Measurements from ENCODE around the gene SLC26A1. TPM values are rescaled to one million over a fixed set of nuclear protein-coding genes. Genes with fewer than 3 reads are reported as not detected.
A peak's percentile ranks its signal among the peaks of the same experiment; 100 is the strongest.

The SLC26A1 gene
- total and polyA plus RNA-seq, 3 experiments from 2014 or later, result 1.1 TPM; not detected in 2

GRCh38 chr4:1006856-1007255, 13.7 kb upstream of the SLC26A1 start:
- H3K4me1 Mint-ChIP-seq, result peaks cover 14 to 16% (median 15%) of the 10 kb centered on the region in 3 donors
- ChIA-PET CTCF (interaction anchor here (1.4 kb wide), 1 partner anchor 20 kb away, joined by 4 read pairs; no protein-coding TSS in a partner anchor), POLR2A (no interaction called here)
- no peak overlapping the region for H3K4me3 ChIP-seq (ENCODE audit: low read length)
- peaks cover 10% of the 10 kb centered on the region for H3K4me1 ChIP-seq (ENCODE audit: insufficient read depth, low read length)
- no peak overlapping the region for H3K27ac ChIP-seq (ENCODE audit: low read depth, low read length)
- no peaks in the 10 kb centered on the region for H3K9me3 ChIP-seq (ENCODE audit: low read length)
- no peak for DNase-seq
- peaks cover 0 to 6% (median 0%) of the 10 kb centered on the region in 5 donors for H3K9me3 Mint-ChIP-seq
- peaks cover 0 to 4% (median 0%) of the 10 kb centered on the region in 3 donors for H3K36me3 Mint-ChIP-seq
- H3K36me3 ChIP-seq (ENCODE audit: insufficient read depth, low read length), result no peaks in the 10 kb centered on the region
- H3K27me3 Mint-ChIP-seq, result peaks cover 29 to 49% of the 10 kb centered on the region in 2 donors
- peaks cover 16% of the 10 kb centered on the region for H3K27me3 ChIP-seq (ENCODE audit: insufficient read depth, low read length, poor library complexity, severe bottlenecking)
- H3K4me3 Mint-ChIP-seq, result no peak overlapping the region
- H3K27ac Mint-ChIP-seq, result peak overlapping the region in 1 of 8 donors; percentile 36

GRCh38 chr4:1004557-1005485, 11.6 kb upstream of the SLC26A1 start:
- Histone ChIP-seq H3K9me3 (ENCODE audit: low read length) (no peaks in the 10 kb centered on the region), H3K27ac (ENCODE audit: low read depth, low read length) (no peak overlapping the region), H3K4me1 (ENCODE audit: insufficient read depth, low read length) (peaks cover 10% of the 10 kb centered on the region), H3K4me3 (ENCODE audit: low read length) (no peak overlapping the region), H3K36me3 (ENCODE audit: insufficient read depth, low read length) (no peaks in the 10 kb centered on the region), H3K27me3 (ENCODE audit: insufficient read depth, low read length, poor library complexity, severe bottlenecking) (peaks cover 19% of the 10 kb centered on the region)
- POLR2A ChIA-PET, result no interaction called here
- Mint-ChIP-seq H3K27ac (no peak overlapping the region), H3K36me3 (no peaks in the 10 kb centered on the region), H3K4me3 (no peak overlapping the region), H3K9me3 (peaks cover 0 to 6% (median 0%) of the 10 kb centered on the region in 5 donors), H3K4me1 (peaks cover 8 to 10% (median 9%) of the 10 kb centered on the region in 3 donors), H3K27me3 (peaks cover 29 to 55% of the 10 kb centered on the region in 2 donors)
- no peak for DNase-seq
- CTCF ChIA-PET, result no interaction called here

- H3K9me3 Mint-ChIP-seq, result peaks cover 0 to 6% (median 0%) of the 10 kb centered on the region in 5 donors
- ChIA-PET CTCF (no interaction called here), POLR2A (no interaction called here)
- no peak overlapping the region for H3K27ac ChIP-seq (ENCODE audit: low read depth, low read length)
- H3K4me1 ChIP-seq (ENCODE audit: insufficient read depth, low read length), result peaks cover 8% of the 10 kb centered on the region
- peaks cover 31 to 58% of the 10 kb centered on the region in 2 donors for H3K27me3 Mint-ChIP-seq
- no peak overlapping the region for H3K4me3 ChIP-seq (ENCODE audit: low read length)
- no peak for DNase-seq
- peak overlapping the region in 1 of 7 donors; percentile 74 for H3K4me3 Mint-ChIP-seq
- H3K4me1 Mint-ChIP-seq, result peaks cover 7 to 8% (median 8%) of the 10 kb centered on the region in 3 donors
- no peak overlapping the region for H3K27ac Mint-ChIP-seq
- H3K36me3 Mint-ChIP-seq, result no peaks in the 10 kb centered on the region
- no peaks in the 10 kb centered on the region for H3K9me3 ChIP-seq (ENCODE audit: low read length)
- no peaks in the 10 kb centered on the region for H3K36me3 ChIP-seq (ENCODE audit: insufficient read depth, low read length)
- H3K27me3 ChIP-seq (ENCODE audit: insufficient read depth, low read length, poor library complexity, severe bottlenecking), result peaks cover 19% of the 10 kb centered on the region
Measured at GRCh38 chr4:1004071-1004418, 10.8 kb upstream of the SLC26A1 start.

GRCh38 chr4:1003271-1004070, 10.3 kb upstream of the SLC26A1 start:
- POLR2A ChIA-PET, result no interaction called here
- H3K4me1 Mint-ChIP-seq, result peaks cover 1 to 3% (median 2%) of the 10 kb centered on the region in 3 donors
- no peaks in the 10 kb centered on the region for H3K36me3 Mint-ChIP-seq
- peaks cover 2% of the 10 kb centered on the region for H3K4me1 ChIP-seq (ENCODE audit: insufficient read depth, low read length)
- CTCF ChIA-PET, result no interaction called here
- H3K4me3 ChIP-seq (ENCODE audit: low read length), result no peak overlapping the region
- H3K9me3 Mint-ChIP-seq, result peaks cover 0 to 6% (median 0%) of the 10 kb centered on the region in 5 donors
- no peak overlapping the region for H3K27ac ChIP-seq (ENCODE audit: low read depth, low read length)
- H3K36me3 ChIP-seq (ENCODE audit: insufficient read depth, low read length), result no peaks in the 10 kb centered on the region
- DNase-seq, result no peak
- peaks cover 28 to 54% of the 10 kb centered on the region in 2 donors for H3K27me3 Mint-ChIP-seq
- H3K27me3 ChIP-seq (ENCODE audit: insufficient read depth, low read length, poor library complexity, severe bottlenecking), result peaks cover 17% of the 10 kb centered on the region
- H3K4me3 Mint-ChIP-seq, result peak overlapping the region in 1 of 7 donors; percentile 74
- H3K9me3 ChIP-seq (ENCODE audit: low read length), result no peaks in the 10 kb centered on the region
- H3K27ac Mint-ChIP-seq, result no peak overlapping the region

GRCh38 chr4:1002631-1003251, 9.5 kb upstream of the SLC26A1 start:
- Mint-ChIP-seq H3K4me1 (peaks cover 0 to 9% (median 1%) of the 10 kb centered on the region in 3 donors), H3K4me3 (no peak overlapping the region), H3K27me3 (peaks cover 30 to 54% of the 10 kb centered on the region in 2 donors), H3K36me3 (no peaks in the 10 kb centered on the region), H3K9me3 (peaks cover 0 to 6% (median 0%) of the 10 kb centered on the region in 5 donors), H3K27ac (no peak overlapping the region)
- no peaks in the 10 kb centered on the region for H3K36me3 ChIP-seq (ENCODE audit: insufficient read depth, low read length)
- no peaks in the 10 kb centered on the region for H3K9me3 ChIP-seq (ENCODE audit: low read length)
- H3K4me1 ChIP-seq (ENCODE audit: insufficient read depth, low read length), result no peaks in the 10 kb centered on the region
- ChIA-PET CTCF (no interaction called here), POLR2A (no interaction called here)
- H3K27ac ChIP-seq (ENCODE audit: low read depth, low read length), result no peak overlapping the region
- DNase-seq, result no peak
- H3K27me3 ChIP-seq (ENCODE audit: insufficient read depth, low read length, poor library complexity, severe bottlenecking), result peaks cover 21% of the 10 kb centered on the region
- no peak overlapping the region for H3K4me3 ChIP-seq (ENCODE audit: low read length)

- H3K27me3 Mint-ChIP-seq, result peaks cover 27 to 49% of the 10 kb centered on the region in 2 donors
- H3K27ac Mint-ChIP-seq, result no peak overlapping the region
- H3K4me1 ChIP-seq (ENCODE audit: insufficient read depth, low read length), result no peaks in the 10 kb centered on the region
- H3K4me1 Mint-ChIP-seq, result peaks cover 0 to 10% (median 1%) of the 10 kb centered on the region in 3 donors
- DNase-seq, result no peak
- H3K27ac ChIP-seq (ENCODE audit: low read depth, low read length), result no peak overlapping the region
- H3K36me3 Mint-ChIP-seq, result no peaks in the 10 kb centered on the region
- ChIA-PET POLR2A (no interaction called here), CTCF (no interaction called here)
- H3K9me3 Mint-ChIP-seq, result peaks cover 0 to 5% (median 0%) of the 10 kb centered on the region in 5 donors
- H3K9me3 ChIP-seq (ENCODE audit: low read length), result no peaks in the 10 kb centered on the region
- H3K36me3 ChIP-seq (ENCODE audit: insufficient read depth, low read length), result no peaks in the 10 kb centered on the region
- peaks cover 22% of the 10 kb centered on the region for H3K27me3 ChIP-seq (ENCODE audit: insufficient read depth, low read length, poor library complexity, severe bottlenecking)
- H3K4me3 ChIP-seq (ENCODE audit: low read length), result no peak overlapping the region
- no peak overlapping the region for H3K4me3 Mint-ChIP-seq
Measured at GRCh38 chr4:1002131-1002630, 9.0 kb upstream of the SLC26A1 start.

GRCh38 chr4:1001561-1002130, 8.4 kb upstream of the SLC26A1 start:
- peaks cover 0 to 14% (median 1%) of the 10 kb centered on the region in 3 donors for H3K4me1 Mint-ChIP-seq
- ChIA-PET CTCF (no interaction called here), POLR2A (no interaction called here)
- Histone ChIP-seq H3K9me3 (ENCODE audit: low read length) (no peaks in the 10 kb centered on the region), H3K27ac (ENCODE audit: low read depth, low read length) (no peak overlapping the region), H3K27me3 (ENCODE audit: insufficient read depth, low read length, poor library complexity, severe bottlenecking) (peaks cover 22% of the 10 kb centered on the region), H3K36me3 (ENCODE audit: insufficient read depth, low read length) (no peaks in the 10 kb centered on the region), H3K4me3 (ENCODE audit: low read length) (no peak overlapping the region), H3K4me1 (ENCODE audit: insufficient read depth, low read length) (no peaks in the 10 kb centered on the region)
- no peak overlapping the region for H3K27ac Mint-ChIP-seq
- no peaks in the 10 kb centered on the region for H3K36me3 Mint-ChIP-seq
- peaks cover 0 to under 1% (median 0%) of the 10 kb centered on the region in 5 donors for H3K9me3 Mint-ChIP-seq
- no peak for DNase-seq
- peaks cover 23 to 48% of the 10 kb centered on the region in 2 donors for H3K27me3 Mint-ChIP-seq
- H3K4me3 Mint-ChIP-seq, result no peak overlapping the region
